PFSK-1 (cell line): ENCODE results near the gene NRP1.

Experiments used
- FOXP2 ChIP-seq: optimal IDR thresholded peaks from 2 replicates; pipeline ENCODE3; 2011; ENCODE audit warnings: borderline replicate concordance, control low read depth, inconsistent platforms; ENCODE audit not compliant: insufficient read depth; ENCODE audit errors: extremely low read length, extremely low read depth
- POLR2AphosphoS5 ChIP-seq: IDR thresholded peaks from 2 replicates; pipeline ENCODE4 v1.6.1; 2012; ENCODE audit warnings: low read depth, mild to moderate bottlenecking, control low read depth, low read length, moderate library complexity
- SIN3A ChIP-seq: IDR thresholded peaks from 2 replicates; pipeline ENCODE4 v1.6.1; 2012; ENCODE audit warnings: mild to moderate bottlenecking, low read length, moderate library complexity, borderline replicate concordance; ENCODE audit not compliant: insufficient read depth
- TAF1 ChIP-seq: IDR thresholded peaks from 2 replicates; pipeline ENCODE4 v1.6.1; 2012; ENCODE audit warnings: low read length, control low read depth, borderline replicate concordance; ENCODE audit not compliant: insufficient read depth
- TF ChIP-seq, protein P1 (sequence below), 2 experiments: IDR thresholded peaks; 2 replicates each; pipeline versions ENCODE4 v1.6.1 to v1.8.0; 2011 to 2012; ENCODE audit warnings: low read depth in 2 of 2, low read length in 2 of 2, control low read depth in 1 of 2, inconsistent platforms in 1 of 2, mild to moderate bottlenecking in 1 of 2, moderate library complexity in 1 of 2; ENCODE audit not compliant: insufficient read depth in 1 of 2

Gene NRP1

DNA sequence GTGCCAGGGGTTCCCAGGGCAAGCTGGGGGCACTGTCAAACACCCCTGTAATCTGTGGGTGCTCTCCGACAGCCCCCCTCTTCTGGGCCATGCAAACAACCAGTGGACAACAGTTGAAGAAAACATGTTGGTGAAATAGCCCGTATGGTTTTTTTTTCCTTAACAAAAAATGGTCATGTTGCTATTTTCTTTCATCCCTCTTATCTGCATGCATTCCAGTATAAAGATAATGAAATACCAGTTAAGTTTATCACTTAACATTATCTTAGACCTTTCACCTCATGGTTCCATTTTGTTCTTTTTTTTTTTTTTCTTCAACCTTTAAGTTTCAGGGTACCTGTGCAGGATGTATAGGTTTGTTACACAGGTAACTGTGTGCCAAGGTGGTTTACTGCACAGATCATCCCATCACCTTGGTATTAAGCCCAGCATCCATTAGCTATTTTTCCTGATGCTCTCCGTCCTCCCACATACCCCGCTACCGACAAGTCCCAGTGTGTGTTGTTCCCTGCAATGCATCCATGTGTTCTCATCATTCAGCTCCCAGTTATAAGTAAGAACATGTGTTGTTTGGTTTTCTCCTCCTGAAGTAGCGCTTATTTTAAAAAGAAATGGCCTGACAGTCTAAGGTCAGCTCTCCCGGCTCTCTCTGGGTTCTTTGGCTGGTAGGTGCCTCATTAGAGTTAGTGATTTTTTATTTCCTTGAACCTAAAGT lies 110.1 kb downstream of the NRP1 start:
- TF ChIP-seq SIN3A, result no peak
- no peak for TF ChIP-seq POLR2AphosphoS5
- TF ChIP-seq TAF1, result no peak
- TF ChIP-seq, protein P1, sequence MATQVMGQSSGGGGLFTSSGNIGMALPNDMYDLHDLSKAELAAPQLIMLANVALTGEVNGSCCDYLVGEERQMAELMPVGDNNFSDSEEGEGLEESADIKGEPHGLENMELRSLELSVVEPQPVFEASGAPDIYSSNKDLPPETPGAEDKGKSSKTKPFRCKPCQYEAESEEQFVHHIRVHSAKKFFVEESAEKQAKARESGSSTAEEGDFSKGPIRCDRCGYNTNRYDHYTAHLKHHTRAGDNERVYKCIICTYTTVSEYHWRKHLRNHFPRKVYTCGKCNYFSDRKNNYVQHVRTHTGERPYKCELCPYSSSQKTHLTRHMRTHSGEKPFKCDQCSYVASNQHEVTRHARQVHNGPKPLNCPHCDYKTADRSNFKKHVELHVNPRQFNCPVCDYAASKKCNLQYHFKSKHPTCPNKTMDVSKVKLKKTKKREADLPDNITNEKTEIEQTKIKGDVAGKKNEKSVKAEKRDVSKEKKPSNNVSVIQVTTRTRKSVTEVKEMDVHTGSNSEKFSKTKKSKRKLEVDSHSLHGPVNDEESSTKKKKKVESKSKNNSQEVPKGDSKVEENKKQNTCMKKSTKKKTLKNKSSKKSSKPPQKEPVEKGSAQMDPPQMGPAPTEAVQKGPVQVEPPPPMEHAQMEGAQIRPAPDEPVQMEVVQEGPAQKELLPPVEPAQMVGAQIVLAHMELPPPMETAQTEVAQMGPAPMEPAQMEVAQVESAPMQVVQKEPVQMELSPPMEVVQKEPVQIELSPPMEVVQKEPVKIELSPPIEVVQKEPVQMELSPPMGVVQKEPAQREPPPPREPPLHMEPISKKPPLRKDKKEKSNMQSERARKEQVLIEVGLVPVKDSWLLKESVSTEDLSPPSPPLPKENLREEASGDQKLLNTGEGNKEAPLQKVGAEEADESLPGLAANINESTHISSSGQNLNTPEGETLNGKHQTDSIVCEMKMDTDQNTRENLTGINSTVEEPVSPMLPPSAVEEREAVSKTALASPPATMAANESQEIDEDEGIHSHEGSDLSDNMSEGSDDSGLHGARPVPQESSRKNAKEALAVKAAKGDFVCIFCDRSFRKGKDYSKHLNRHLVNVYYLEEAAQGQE (IDR thresholded peaks at IDR 0.05; ENCODE audit: insufficient read depth in 1 of 2, low read depth in 2 of 2, low read length in 2 of 2), result no peak
- TF ChIP-seq FOXP2, result no peak

DNA sequence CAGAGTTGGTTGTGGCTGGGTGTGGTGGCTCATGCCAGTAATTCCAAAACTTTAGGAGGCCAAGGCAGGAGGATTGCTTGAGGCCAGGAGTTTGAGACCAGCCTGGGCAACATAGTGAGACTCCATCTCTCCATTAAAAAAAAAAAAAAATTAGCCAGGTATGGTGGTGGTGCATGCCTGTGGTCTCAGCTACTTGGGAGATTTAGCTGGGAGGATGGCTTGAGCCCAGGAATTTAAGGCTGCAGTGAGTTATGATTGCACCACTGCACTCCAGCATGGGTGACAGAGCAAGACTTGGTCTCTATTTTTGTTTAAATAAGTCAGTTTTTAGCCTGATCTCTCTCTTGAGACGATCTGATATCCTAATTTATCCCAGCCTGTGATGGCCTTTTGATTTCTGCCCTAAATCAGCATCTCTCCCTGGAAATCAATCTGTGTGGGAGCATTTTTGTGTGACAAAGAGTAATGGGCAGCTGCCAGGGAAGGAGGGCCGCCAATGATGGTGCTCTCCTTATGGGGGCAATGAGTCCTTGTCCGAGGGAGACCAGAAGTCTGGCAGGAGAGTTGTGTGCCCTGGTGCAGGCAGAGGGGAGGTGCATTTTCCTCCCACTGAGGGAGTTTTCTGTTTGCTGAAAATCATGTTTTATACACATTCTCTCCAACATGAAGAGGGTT lies 111.0 kb downstream of the NRP1 start:
- TF ChIP-seq POLR2AphosphoS5, result no peak
- no peak for TF ChIP-seq TAF1
- TF ChIP-seq, protein P1 (IDR thresholded peaks at IDR 0.05; ENCODE audit: insufficient read depth in 1 of 2, low read depth in 2 of 2, low read length in 2 of 2), result no peak
- TF ChIP-seq SIN3A, result no peak
- TF ChIP-seq FOXP2, result no peak

DNA sequence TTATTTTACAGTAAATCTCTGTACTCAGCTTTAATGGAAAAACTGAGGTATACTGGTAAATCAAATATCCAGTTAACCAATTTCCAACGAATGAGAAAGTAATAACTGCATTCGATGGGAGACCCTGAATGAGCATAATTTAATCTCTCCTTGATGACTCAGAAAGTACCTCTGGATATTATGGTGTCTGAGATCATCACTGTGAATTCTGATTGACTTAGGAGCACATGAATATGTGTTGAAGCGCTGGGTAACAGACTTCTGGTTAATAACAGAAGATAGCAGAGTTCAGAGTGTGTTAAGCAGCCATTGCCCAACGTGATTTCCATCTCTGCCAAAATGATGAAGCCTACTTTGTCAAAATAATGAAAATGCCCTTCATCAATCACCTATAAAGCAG lies 116.6 kb downstream of the NRP1 start:
- TF ChIP-seq, protein P1 (IDR thresholded peaks at IDR 0.05; ENCODE audit: insufficient read depth in 1 of 2, low read depth in 2 of 2, low read length in 2 of 2), result no peak
- TF ChIP-seq FOXP2, result no peak
- TF ChIP-seq TAF1, result no peak
- TF ChIP-seq SIN3A, result no peak
- no peak for TF ChIP-seq POLR2AphosphoS5

DNA sequence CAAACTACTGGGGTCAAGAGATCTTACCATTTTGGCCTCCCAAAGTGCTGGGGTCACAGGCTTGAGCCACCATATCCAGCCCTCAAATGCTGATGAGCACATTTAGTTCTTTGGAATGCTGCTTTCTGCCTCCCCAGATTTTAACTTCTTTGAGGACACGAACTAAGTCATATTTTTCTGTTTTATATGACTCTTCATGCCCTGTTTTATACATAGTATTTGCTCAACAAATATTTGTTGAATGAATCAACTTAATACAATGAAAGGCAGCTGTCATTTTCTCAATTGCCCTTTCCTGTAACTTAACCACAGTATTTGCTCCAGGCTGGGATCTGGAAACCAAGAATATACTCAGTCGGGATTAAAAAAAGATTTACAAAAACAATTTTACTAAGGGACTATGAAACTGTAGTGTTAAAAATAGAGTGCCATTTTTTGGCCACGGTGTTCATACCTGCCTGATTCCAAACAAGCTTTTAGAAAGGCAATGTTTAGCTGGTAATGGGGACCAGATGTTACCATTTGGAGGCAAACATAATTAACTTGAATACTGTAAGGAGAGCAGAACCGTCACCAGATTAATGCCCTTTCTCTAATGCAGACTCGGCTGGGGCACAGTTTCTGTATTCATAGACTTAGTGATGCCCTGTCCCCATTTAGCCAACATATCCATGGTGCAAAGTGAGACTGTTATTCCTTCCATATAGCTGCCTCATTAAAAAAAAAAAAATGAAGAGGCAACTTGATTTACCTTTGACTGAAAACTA lies 117.6 kb downstream of the NRP1 start:
- no peak for TF ChIP-seq FOXP2
- TF ChIP-seq SIN3A, result no peak
- no peak for TF ChIP-seq TAF1
- TF ChIP-seq POLR2AphosphoS5, result no peak

DNA sequence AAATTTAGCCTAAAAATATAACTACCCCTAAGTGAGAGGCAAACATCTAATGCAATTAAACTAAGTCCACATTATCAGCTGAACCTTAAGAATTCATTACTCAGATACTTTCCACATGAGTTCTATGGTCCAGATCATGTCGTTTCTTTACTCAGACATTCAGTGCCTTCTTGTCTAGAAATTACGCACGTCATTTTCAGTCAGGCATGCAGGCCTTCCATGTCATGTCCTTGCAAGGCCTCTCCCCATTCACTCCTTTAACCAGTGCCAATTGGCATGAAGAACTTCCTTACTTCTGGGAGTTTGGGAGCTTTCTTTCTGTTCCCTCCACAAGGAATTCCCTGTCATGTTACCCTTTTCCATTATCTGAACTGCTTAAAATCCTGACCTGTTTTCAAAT lies 118.8 kb downstream of the NRP1 start:
- TF ChIP-seq TAF1 (no peak), POLR2AphosphoS5 (no peak), SIN3A (no peak), FOXP2 (no peak)
- TF ChIP-seq, protein P1 (IDR thresholded peaks at IDR 0.05; ENCODE audit: insufficient read depth in 1 of 2, low read depth in 2 of 2, low read length in 2 of 2), result no peak
